ENCODE data around the gene INTS11.

- TF ChIP-seq CTCF (IDR thresholded peaks at IDR 0.05) (no peak), POLR2A (IDR thresholded peaks at IDR 0.05) (no peak)
These were observed 3.6 kb downstream of the INTS11 start for GRCh38 chr1:1320666-1321448.

All from breast epithelium (tissue), 3 donors.